Suprapubic skin (tissue), 4 donors: ENCODE data around the gene DIO3. TPM values are rescaled to one million over a fixed set of nuclear protein-coding genes. Genes with fewer than 3 reads are reported as not detected.
"Not testable (repeated sequence)": the region's sequence is repeated elsewhere in the genome, so short reads cannot be mapped to it uniquely, and the experiment has no call there.

Experiments
- DNase-seq, 2 donors: peaks; one replicate each; pipeline ENCODE4 v3.0.0-alpha.2; 2019; ENCODE audit warnings: low spot score in 2 of 2
- H3K27ac ChIP-seq: fragments of 200-600 bp; sonication (generic); one replicate; pipeline ENCODE4 v1.5.1; 2019
- H3K27me3 ChIP-seq: fragments of 200-600 bp; sonication (generic); one replicate; pipeline ENCODE4 v1.5.1; 2019
- H3K36me3 ChIP-seq: fragments of 200-600 bp; sonication (generic); one replicate; pipeline ENCODE4 v1.5.1; 2019
- H3K4me1 ChIP-seq: fragments of 200-600 bp; sonication (generic); one replicate; pipeline ENCODE4 v1.5.1; 2019
- H3K4me3 ChIP-seq: fragments of 200-600 bp; sonication (generic); one replicate; pipeline ENCODE4 v1.5.1; 2019; ENCODE audit warnings: mild to moderate bottlenecking
- H3K9me3 ChIP-seq: fragments of 200-600 bp; sonication (generic); one replicate; pipeline ENCODE4 v1.5.1; 2019
- CTCF ChIP-seq, 2 donors: fragments of 200-600 bp in 1 of 2; fragments of 450-650 bp in 1 of 2; sonication (generic) in 1 of 2; IDR thresholded peaks; one replicate each; pipeline ENCODE4 v1.5.1; 2016 to 2019; ENCODE audit warnings: antibody characterized with exemption in 2 of 2, mild to moderate bottlenecking in 1 of 2, moderate library complexity in 1 of 2
- EP300 ChIP-seq: sonication (generic); formaldehyde crosslinking; IDR thresholded peaks from one replicate; pipeline ENCODE4 v1.6.1; 2017; ENCODE audit warnings: antibody characterized with exemption
- POLR2A ChIP-seq, 2 donors: fragments of 450-650 bp; IDR thresholded peaks; one replicate each; pipeline ENCODE4 v1.6.1; 2017; ENCODE audit warnings: antibody characterized with exemption in 2 of 2, mild to moderate bottlenecking in 2 of 2, moderate library complexity in 2 of 2
- POLR2AphosphoS5 ChIP-seq, 3 donors: sonication (generic); formaldehyde crosslinking; IDR thresholded peaks; one replicate each; pipeline ENCODE4 v1.6.1; 2017; ENCODE audit warnings: antibody characterized with exemption in 3 of 3
- WGBS: methylation state at CpG from one replicate; pipeline ENCODE4 v1.1.5; 2018; 5-methylcytosine and 5-hydroxymethylcytosine counted together
- total RNA-seq, 4 donors: library from RNA; depleted of rRNA; stranded (reverse); fragments of >200 nt; gene quantifications; one replicate each; pipeline ENCODE4 v1.1.0, GENCODE V29; 2016

Gene DIO3
- total RNA-seq, 4 donors from 2014 or later, result 0.44 to 0.89 (median 0.82) TPM

- Histone ChIP-seq H3K27me3 (peaks cover 37% of the 10 kb centered on the region), H3K9me3 (no peaks in the 10 kb centered on the region), H3K4me3 (no peak overlapping the region), H3K4me1 (peaks cover 10% of the 10 kb centered on the region), H3K36me3 (no peaks in the 10 kb centered on the region), H3K27ac (no peak overlapping the region)
- WGBS, result 82% methylated on average over 13 of the region's 24 CpGs
- TF ChIP-seq CTCF (IDR thresholded peaks at IDR 0.05) (no peak), EP300 (no peak), POLR2AphosphoS5 (IDR thresholded peaks at IDR 0.05) (no peak), POLR2A (IDR thresholded peaks at IDR 0.05) (no peak)
- DNase-seq, result no peak
Observed at GRCh38 chr14:101551729-101552595, 9.3 kb upstream of the DIO3 start.

- no peak for DNase-seq
- no peak for TF ChIP-seq POLR2A (IDR thresholded peaks at IDR 0.05)
- no peak for TF ChIP-seq CTCF (IDR thresholded peaks at IDR 0.05)
- no peak for TF ChIP-seq EP300
- TF ChIP-seq POLR2AphosphoS5 (IDR thresholded peaks at IDR 0.05), result no peak
- H3K36me3 ChIP-seq, result no peaks in the 10 kb centered on the region
- WGBS, result 79% methylated on average over 2 of the region's 9 CpGs
- H3K9me3 ChIP-seq, result no peaks in the 10 kb centered on the region
- H3K4me3 ChIP-seq, result no peak overlapping the region
- no peak overlapping the region for H3K27ac ChIP-seq
- peaks cover 46% of the 10 kb centered on the region for H3K27me3 ChIP-seq
- H3K4me1 ChIP-seq, result peaks cover 15% of the 10 kb centered on the region
Observed at GRCh38 chr14:101552786-101553231, 8.5 kb upstream of the DIO3 start.

GRCh38 chr14:101553393-101553792 is 7.9 kb upstream of the DIO3 start:
- no peak overlapping the region for H3K27ac ChIP-seq
- H3K36me3 ChIP-seq, result no peaks in the 10 kb centered on the region
- H3K9me3 ChIP-seq, result no peaks in the 10 kb centered on the region
- peaks cover 21% of the 10 kb centered on the region for H3K4me1 ChIP-seq
- peaks cover 48% of the 10 kb centered on the region for H3K27me3 ChIP-seq
- no peak for TF ChIP-seq CTCF (IDR thresholded peaks at IDR 0.05)
- no peak for TF ChIP-seq POLR2AphosphoS5 (IDR thresholded peaks at IDR 0.05)
- TF ChIP-seq EP300, result no peak
- no peak for TF ChIP-seq POLR2A (IDR thresholded peaks at IDR 0.05)
- H3K4me3 ChIP-seq, result no peak overlapping the region
- no peak for DNase-seq
- WGBS, result 71% methylated on average over 1 of the region's 1 CpG

GRCh38 chr14:101553931-101554330 is 7.4 kb upstream of the DIO3 start:
- Histone ChIP-seq H3K9me3 (no peaks in the 10 kb centered on the region), H3K27ac (no peak overlapping the region), H3K36me3 (no peaks in the 10 kb centered on the region), H3K27me3 (peaks cover 52% of the 10 kb centered on the region), H3K4me1 (peaks cover 23% of the 10 kb centered on the region), H3K4me3 (no peak overlapping the region)
- TF ChIP-seq POLR2A (IDR thresholded peaks at IDR 0.05) (no peak), CTCF (IDR thresholded peaks at IDR 0.05) (no peak), POLR2AphosphoS5 (IDR thresholded peaks at IDR 0.05) (no peak), EP300 (no peak)
- DNase-seq, result no peak
- 65% methylated on average over 4 of the region's 6 CpGs for WGBS

GRCh38 chr14:101554991-101555668 is 6.2 kb upstream of the DIO3 start:
- no peak overlapping the region for H3K27ac ChIP-seq
- H3K4me3 ChIP-seq, result no peak overlapping the region
- no peak for DNase-seq
- TF ChIP-seq POLR2AphosphoS5 (IDR thresholded peaks at IDR 0.05) (no peak), CTCF (IDR thresholded peaks at IDR 0.05) (no peak), EP300 (no peak), POLR2A (IDR thresholded peaks at IDR 0.05) (no peak)
- no peaks in the 10 kb centered on the region for H3K9me3 ChIP-seq
- H3K27me3 ChIP-seq, result peaks cover 64% of the 10 kb centered on the region
- peaks cover 32% of the 10 kb centered on the region for H3K4me1 ChIP-seq
- no peaks in the 10 kb centered on the region for H3K36me3 ChIP-seq
- 62% methylated on average over 12 of the region's 20 CpGs for WGBS

GRCh38 chr14:101555669-101556043 is 5.6 kb upstream of the DIO3 start:
- Histone ChIP-seq H3K4me1 (peaks cover 32% of the 10 kb centered on the region), H3K27me3 (peaks cover 66% of the 10 kb centered on the region)
- WGBS, result 74% methylated on average over 5 of the region's 5 CpGs
- not testable (repeated sequence) for H3K27ac ChIP-seq, H3K36me3 ChIP-seq, H3K9me3 ChIP-seq, H3K4me3 ChIP-seq, DNase-seq
